Measurements from ENCODE around the gene SETD6. TPM values are rescaled to one million over a fixed set of nuclear protein-coding genes. Genes with fewer than 3 reads are reported as not detected.

Gene SETD6
- total and polyA plus RNA-seq, 2 of the 13 experiments (the other 11 are each of a cell fraction or from before 2014, with no cell fraction given), result 24.0 to 25.7 TPM

DNA sequence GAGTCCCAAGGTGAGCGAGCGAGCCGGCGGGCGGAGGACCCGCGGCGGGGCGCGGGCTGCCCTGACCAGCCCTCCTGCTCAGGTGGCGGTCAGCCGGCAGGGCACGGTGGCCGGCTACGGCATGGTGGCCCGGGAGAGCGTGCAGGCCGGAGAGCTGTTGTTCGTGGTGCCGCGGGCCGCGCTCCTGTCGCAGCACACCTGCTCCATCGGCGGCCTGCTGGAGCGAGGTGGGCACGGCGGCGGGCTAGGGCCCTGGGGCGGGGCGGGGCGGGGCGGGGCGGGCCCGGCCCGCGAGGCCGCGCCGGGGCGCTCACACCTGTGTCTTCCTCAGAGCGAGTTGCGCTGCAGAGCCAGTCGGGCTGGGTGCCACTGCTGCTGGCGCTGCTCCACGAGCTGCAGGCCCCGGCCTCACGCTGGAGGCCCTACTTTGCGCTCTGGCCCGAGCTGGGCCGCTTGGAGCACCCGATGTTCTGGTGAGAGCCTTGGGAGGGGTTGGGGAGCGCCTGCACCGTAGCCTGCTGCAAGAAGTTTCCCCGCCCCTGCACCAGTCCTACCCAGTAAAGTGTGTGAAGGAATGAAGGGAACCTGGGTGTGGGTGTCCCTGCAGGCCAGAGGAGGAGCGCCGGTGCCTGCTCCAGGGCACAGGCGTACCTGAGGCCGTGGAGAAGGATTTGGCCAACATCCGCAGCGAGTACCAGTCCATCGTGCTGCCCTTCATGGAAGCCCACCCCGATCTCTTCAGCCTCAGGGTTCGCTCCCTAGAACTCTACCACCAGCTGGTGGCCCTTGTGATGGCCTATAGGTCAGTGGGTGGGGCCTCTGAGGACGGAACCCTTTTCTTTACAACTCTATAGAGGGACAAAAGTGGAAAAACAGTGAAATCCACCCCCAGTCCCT, 802 bp downstream of the SETD6 start (continued):
- no peak for TF ChIP-seq DR1 (CRISPR knock-in tag; IDR thresholded peaks at IDR 0.05)
- no peak for TF ChIP-seq ZNF354B (CRISPR knock-in tag; IDR thresholded peaks at IDR 0.05)
- peak; percentile 44; the same call in 1 of the 2 replicates for TF ChIP-seq TGIF2 (CRISPR knock-in tag; IDR thresholded peaks at IDR 0.05)
- no peak for TF ChIP-seq HDAC2 (CRISPR knock-in tag; IDR thresholded peaks at IDR 0.05)
- TF ChIP-seq CREM (IDR thresholded peaks at IDR 0.05), result no peak
- TF ChIP-seq CREM (CRISPR knock-in tag; IDR thresholded peaks at IDR 0.05), result no peak
- TF ChIP-seq ZNF749 (CRISPR knock-in tag; IDR thresholded peaks at IDR 0.05; ENCODE audit: borderline replicate concordance), result no peak
- TF ChIP-seq, protein P1, sequence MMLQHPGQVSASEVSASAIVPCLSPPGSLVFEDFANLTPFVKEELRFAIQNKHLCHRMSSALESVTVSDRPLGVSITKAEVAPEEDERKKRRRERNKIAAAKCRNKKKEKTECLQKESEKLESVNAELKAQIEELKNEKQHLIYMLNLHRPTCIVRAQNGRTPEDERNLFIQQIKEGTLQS (CRISPR knock-in tag; IDR thresholded peaks at IDR 0.05), result no peak
- no peak for TF ChIP-seq KAT2B (IDR thresholded peaks at IDR 0.05; ENCODE audit: borderline replicate concordance, low read depth, low read length)
- TF ChIP-seq, protein P2, sequence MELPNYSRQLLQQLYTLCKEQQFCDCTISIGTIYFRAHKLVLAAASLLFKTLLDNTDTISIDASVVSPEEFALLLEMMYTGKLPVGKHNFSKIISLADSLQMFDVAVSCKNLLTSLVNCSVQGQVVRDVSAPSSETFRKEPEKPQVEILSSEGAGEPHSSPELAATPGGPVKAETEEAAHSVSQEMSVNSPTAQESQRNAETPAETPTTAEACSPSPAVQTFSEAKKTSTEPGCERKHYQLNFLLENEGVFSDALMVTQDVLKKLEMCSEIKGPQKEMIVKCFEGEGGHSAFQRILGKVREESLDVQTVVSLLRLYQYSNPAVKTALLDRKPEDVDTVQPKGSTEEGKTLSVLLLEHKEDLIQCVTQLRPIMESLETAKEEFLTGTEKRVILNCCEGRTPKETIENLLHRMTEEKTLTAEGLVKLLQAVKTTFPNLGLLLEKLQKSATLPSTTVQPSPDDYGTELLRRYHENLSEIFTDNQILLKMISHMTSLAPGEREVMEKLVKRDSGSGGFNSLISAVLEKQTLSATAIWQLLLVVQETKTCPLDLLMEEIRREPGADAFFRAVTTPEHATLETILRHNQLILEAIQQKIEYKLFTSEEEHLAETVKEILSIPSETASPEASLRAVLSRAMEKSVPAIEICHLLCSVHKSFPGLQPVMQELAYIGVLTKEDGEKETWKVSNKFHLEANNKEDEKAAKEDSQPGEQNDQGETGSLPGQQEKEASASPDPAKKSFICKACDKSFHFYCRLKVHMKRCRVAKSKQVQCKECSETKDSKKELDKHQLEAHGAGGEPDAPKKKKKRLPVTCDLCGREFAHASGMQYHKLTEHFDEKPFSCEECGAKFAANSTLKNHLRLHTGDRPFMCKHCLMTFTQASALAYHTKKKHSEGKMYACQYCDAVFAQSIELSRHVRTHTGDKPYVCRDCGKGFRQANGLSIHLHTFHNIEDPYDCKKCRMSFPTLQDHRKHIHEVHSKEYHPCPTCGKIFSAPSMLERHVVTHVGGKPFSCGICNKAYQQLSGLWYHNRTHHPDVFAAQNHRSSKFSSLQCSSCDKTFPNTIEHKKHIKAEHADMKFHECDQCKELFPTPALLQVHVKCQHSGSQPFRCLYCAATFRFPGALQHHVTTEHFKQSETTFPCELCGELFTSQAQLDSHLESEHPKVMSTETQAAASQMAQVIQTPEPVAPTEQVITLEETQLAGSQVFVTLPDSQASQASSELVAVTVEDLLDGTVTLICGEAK (IDR thresholded peaks at IDR 0.05), result no peak
- TF ChIP-seq, protein P2 (CRISPR knock-in tag; IDR thresholded peaks at IDR 0.05), result no peak
- TF ChIP-seq NCOA1 (CRISPR knock-in tag; IDR thresholded peaks at IDR 0.05), result peak; percentile 15
- no peak for TF ChIP-seq TRIM24 (CRISPR knock-in tag; IDR thresholded peaks at IDR 0.05)
- no peak for TF ChIP-seq ZNF607 (CRISPR knock-in tag; IDR thresholded peaks at IDR 0.05; ENCODE audit: borderline replicate concordance)
- TF ChIP-seq U2AF1 (optimal IDR thresholded peaks at IDR 0.05; ENCODE audit: low read depth, low read length), result peak; percentile 14
- no peak for TF ChIP-seq NR2F6 (IDR thresholded peaks at IDR 0.05)
- TF ChIP-seq NR2F6 (CRISPR knock-in tag; IDR thresholded peaks at IDR 0.05), result peak; percentile 44; the same call in 1 of the 2 replicates
- TF ChIP-seq, protein P3, sequence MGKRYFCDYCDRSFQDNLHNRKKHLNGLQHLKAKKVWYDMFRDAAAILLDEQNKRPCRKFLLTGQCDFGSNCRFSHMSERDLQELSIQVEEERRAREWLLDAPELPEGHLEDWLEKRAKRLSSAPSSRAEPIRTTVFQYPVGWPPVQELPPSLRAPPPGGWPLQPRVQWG (CRISPR knock-in tag; IDR thresholded peaks at IDR 0.05; ENCODE audit: borderline replicate concordance, low read depth), result no peak; the same call in 1 of the 2 replicates
- no peak for TF ChIP-seq TCF7L2 (IDR thresholded peaks at IDR 0.05; ENCODE audit: low read depth, low read length)
- TF ChIP-seq MATR3 (CRISPR knock-in tag; IDR thresholded peaks at IDR 0.05), result no peak

Data from HepG2 (cell line).